ENCODE results near the gene BCL7B.
"Not testable (repeated sequence)": the region's sequence is repeated elsewhere in the genome, so short reads cannot be mapped to it uniquely, and the experiment has no call there.

DNA sequence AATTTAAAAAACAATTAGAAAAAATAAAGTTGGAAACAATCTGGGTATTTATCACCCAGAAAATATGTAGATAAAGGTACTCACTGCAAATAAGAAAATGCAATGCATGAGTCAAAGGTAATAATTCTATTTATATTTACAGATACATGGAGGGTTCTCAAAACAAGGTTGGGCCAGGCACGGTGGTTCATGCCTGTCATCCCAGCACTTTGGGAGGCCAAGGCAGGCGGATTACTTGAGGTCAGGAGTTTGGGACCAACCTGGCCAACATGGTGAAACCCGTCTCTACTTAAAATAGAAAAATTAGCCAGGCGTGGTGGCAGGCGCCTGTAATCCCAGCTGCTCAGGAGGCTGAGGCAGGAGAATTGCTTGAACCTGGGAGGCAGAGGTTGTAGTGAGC, 7.4 kb downstream of the BCL7B start:
- TF ChIP-seq, protein P1, sequence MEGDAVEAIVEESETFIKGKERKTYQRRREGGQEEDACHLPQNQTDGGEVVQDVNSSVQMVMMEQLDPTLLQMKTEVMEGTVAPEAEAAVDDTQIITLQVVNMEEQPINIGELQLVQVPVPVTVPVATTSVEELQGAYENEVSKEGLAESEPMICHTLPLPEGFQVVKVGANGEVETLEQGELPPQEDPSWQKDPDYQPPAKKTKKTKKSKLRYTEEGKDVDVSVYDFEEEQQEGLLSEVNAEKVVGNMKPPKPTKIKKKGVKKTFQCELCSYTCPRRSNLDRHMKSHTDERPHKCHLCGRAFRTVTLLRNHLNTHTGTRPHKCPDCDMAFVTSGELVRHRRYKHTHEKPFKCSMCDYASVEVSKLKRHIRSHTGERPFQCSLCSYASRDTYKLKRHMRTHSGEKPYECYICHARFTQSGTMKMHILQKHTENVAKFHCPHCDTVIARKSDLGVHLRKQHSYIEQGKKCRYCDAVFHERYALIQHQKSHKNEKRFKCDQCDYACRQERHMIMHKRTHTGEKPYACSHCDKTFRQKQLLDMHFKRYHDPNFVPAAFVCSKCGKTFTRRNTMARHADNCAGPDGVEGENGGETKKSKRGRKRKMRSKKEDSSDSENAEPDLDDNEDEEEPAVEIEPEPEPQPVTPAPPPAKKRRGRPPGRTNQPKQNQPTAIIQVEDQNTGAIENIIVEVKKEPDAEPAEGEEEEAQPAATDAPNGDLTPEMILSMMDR (IDR thresholded peaks at IDR 0.05) = not testable (repeated sequence)
- TF ChIP-seq POLR2A (IDR thresholded peaks at IDR 0.05) = not testable (repeated sequence)

Measured in uterus (tissue), 2 donors.